Chondrocyte (in vitro differentiated cells): ENCODE data around the gene SOCS2. TPM values are rescaled to one million over a fixed set of nuclear protein-coding genes. Genes with fewer than 3 reads are reported as not detected.
"Not testable (repeated sequence)": the region's sequence is repeated elsewhere in the genome, so short reads cannot be mapped to it uniquely, and the experiment has no call there.

Experiments
- DNase-seq: peaks from one replicate; pipeline ENCODE4 v3.0.0; 2021; ENCODE audit warnings: mixed read lengths, low spot score
- H3K27ac Mint-ChIP-seq: one replicate; pipeline ENCODE4 v1.8.0; 2021; ENCODE audit warnings: mild to moderate bottlenecking, moderate library complexity, mixed read lengths; ENCODE audit not compliant: unreplicated experiment
- H3K27me3 Mint-ChIP-seq: 2 replicates; pipeline ENCODE4 v1.8.0; 2021; ENCODE audit warnings: low read depth, mixed read lengths
- H3K36me3 Mint-ChIP-seq: 2 replicates; pipeline ENCODE4 v1.8.0; 2021; ENCODE audit warnings: low read depth, mixed read lengths
- H3K4me1 Mint-ChIP-seq: 2 replicates; pipeline ENCODE4 v1.8.0; 2021; ENCODE audit warnings: low read depth, mild to moderate bottlenecking, mixed read lengths
- H3K4me3 Mint-ChIP-seq: one replicate; pipeline ENCODE4 v1.8.0; 2021; ENCODE audit warnings: mild to moderate bottlenecking, moderate library complexity, mixed read lengths; ENCODE audit not compliant: unreplicated experiment
- H3K9me3 Mint-ChIP-seq: 2 replicates; pipeline ENCODE4 v1.8.0; 2021; ENCODE audit warnings: low read depth, mixed read lengths
- total RNA-seq: library from RNA; stranded (reverse); gene quantifications from 3 replicates; pipeline ENCODE4 v1.2.1, GENCODE V29; 2021
- TF ChIP-seq, protein P1 (sequence below): fragments of 200-600 bp; sonication (generic); IDR thresholded peaks from 2 replicates; pipeline ENCODE4 v1.5.0; 2021; ENCODE audit warnings: antibody characterized with exemption, mild to moderate bottlenecking, moderate library complexity

Gene SOCS2
- total RNA-seq, 1 donor from 2014 or later: 4.9 TPM

DNA sequence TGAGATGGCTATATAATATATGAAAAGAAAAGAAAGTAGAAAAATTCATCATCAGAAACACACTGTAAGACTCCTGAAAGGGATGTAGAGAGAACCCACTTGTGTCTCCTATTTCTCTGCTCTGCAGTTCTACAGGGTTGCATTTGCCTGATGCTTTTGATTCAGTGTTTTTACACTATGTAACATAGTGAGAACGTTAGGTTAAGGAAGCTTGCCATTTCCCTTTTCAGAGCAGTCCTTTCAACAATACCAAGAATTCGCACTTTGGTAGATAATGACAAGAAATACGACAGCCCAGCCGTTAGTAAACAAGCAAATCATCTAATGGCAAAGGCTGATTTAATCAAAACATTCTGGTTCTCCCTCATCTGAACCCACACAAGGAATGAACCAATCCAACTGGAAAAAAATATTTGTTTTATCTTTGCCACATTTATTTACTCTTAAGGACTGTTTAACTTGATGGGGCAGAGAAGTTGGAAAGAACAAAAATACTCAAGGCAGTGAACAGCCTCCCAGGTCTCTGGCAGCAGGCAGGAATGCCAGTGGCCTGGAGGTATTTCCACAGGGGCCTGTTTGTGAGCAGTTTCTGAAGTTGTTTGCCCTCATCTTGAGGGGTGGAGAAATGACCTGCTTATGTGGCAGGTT is 30.8 kb upstream of the SOCS2 start:
- DNase-seq: no peak
- Mint-ChIP-seq H3K4me1 (peaks cover 22% of the 10 kb centered on the region), H3K4me3 (no peak overlapping the region)

DNA sequence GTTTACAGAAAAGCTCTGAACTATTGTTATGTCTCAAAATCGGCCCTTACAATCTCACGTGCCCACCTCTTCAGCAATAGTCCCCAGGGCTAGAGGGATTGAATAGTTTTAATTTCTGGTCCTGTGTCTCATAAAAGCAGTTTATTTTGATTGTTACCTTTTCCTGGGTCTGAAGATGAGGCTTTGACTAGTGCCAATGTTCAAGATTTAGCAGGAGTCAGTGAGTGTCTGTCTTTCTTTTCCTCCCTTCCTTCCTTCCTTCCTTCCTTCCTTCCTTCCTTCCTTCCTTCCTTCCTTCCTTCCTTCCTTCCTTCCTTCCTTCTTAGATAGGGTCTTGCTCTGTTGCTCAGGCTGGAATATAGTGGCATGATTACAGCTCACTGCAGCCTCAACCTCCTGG is 24.7 kb upstream of the SOCS2 start:
- Mint-ChIP-seq H3K9me3 (no peaks in the 10 kb centered on the region), H3K27me3 (no peaks in the 10 kb centered on the region), H3K36me3 (no peaks in the 10 kb centered on the region), H3K4me1 (no peaks in the 10 kb centered on the region), H3K4me3 (no peak overlapping the region), H3K27ac (no peak overlapping the region)
- DNase-seq: no peak
- TF ChIP-seq, protein P1, sequence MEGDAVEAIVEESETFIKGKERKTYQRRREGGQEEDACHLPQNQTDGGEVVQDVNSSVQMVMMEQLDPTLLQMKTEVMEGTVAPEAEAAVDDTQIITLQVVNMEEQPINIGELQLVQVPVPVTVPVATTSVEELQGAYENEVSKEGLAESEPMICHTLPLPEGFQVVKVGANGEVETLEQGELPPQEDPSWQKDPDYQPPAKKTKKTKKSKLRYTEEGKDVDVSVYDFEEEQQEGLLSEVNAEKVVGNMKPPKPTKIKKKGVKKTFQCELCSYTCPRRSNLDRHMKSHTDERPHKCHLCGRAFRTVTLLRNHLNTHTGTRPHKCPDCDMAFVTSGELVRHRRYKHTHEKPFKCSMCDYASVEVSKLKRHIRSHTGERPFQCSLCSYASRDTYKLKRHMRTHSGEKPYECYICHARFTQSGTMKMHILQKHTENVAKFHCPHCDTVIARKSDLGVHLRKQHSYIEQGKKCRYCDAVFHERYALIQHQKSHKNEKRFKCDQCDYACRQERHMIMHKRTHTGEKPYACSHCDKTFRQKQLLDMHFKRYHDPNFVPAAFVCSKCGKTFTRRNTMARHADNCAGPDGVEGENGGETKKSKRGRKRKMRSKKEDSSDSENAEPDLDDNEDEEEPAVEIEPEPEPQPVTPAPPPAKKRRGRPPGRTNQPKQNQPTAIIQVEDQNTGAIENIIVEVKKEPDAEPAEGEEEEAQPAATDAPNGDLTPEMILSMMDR: no peak

More for the DNA sequence above, 30.8 kb upstream of the SOCS2 start:
- Mint-ChIP-seq H3K27ac (no peak overlapping the region), H3K36me3 (no peaks in the 10 kb centered on the region), H3K27me3 (no peaks in the 10 kb centered on the region), H3K9me3 (no peaks in the 10 kb centered on the region)
- TF ChIP-seq, protein P1: no peak

DNA sequence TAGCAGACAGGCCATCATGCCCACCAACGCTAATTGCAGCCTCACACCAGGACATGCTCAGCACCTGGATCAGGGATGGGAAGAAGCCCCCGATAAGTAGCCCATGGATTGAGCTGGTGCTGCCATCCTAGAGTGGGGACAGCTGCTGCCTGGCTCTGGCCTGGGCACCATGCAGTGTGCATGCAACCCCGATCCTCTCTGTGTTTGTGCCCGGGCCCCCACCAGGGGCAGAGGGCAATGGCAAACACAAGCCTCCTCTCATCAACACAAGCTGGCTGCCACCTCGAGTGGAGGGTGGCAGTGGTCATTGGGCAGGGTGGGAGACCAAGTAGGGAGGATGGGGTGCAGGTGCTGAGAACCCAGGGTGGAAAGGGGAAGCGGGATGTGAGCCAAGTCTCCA is 23.3 kb upstream of the SOCS2 start:
- H3K36me3 Mint-ChIP-seq: no peaks in the 10 kb centered on the region
- H3K9me3 Mint-ChIP-seq: peaks cover 3% of the 10 kb centered on the region
- H3K4me1 Mint-ChIP-seq: no peaks in the 10 kb centered on the region
- no peak for DNase-seq
- TF ChIP-seq, protein P1: no peak
- no peak overlapping the region for H3K4me3 Mint-ChIP-seq
- no peaks in the 10 kb centered on the region for H3K27me3 Mint-ChIP-seq
- H3K27ac Mint-ChIP-seq: no peak overlapping the region

DNA sequence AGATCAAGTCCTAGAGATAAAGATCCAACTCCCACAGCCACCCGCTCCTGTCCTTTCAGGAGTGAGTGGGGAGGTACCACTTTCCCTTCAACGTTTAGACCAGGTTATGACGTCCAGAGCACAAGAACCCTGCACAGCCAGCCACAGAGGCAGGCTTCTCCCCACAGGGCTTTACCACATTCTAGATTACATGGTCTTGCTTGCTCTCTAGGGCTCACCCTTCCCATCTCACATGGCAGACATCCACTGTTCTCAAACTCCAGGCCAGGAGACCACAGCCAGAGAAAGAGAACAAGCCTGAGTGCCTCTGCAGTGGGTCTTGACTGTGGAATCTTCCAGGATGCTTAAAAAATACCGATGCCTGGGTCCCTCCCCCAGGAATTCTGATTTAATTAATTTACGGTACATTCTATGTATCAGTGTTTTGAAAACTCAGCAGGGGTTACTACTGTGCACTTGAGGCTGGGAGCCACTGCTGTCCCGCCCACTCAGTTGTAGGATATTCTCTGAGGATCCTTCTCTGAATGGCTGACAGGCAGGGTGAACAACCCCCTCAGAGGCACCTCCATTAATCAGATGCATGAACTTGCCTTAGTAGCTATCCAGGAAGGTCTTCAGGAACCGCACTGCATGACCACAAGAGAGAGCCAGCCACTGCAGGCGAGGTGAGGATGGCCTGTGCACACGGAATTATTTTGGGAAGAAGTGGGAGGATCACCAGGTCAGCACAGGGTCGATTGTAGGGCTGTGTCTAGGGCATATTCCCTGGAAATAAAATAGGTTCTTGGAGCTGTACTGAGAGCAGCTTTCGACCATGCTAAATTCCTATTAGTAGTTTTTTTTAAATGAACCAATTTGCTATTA is 21.5 kb upstream of the SOCS2 start:
- H3K4me3 Mint-ChIP-seq: no peak overlapping the region
- no peak for DNase-seq

DNA sequence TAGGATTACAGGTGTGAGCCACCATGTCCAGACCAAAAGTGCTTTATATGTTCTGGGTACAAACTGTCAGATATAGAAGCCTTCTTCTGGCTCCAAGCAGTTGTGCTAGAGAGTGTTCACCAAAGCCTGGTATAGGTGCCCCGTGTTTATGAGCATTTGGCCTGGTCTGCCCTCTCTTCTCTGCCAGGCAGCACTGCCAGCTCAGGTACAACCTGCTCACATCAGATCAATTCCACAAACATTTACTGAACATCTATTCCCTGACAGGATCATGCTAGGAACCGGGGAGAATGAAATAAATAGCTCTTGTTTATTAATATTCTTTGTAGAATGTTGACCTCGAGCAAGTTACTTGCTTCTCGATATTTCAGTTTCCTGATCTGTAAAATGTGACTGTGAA is 20.0 kb upstream of the SOCS2 start:
- peaks cover 3% of the 10 kb centered on the region for H3K9me3 Mint-ChIP-seq

More for the DNA sequence above, 21.5 kb upstream of the SOCS2 start:
- TF ChIP-seq, protein P1: no peak
- Mint-ChIP-seq H3K27ac (no peak overlapping the region), H3K36me3 (no peaks in the 10 kb centered on the region), H3K27me3 (no peaks in the 10 kb centered on the region), H3K4me1 (no peaks in the 10 kb centered on the region), H3K9me3 (peaks cover 3% of the 10 kb centered on the region)

DNA sequence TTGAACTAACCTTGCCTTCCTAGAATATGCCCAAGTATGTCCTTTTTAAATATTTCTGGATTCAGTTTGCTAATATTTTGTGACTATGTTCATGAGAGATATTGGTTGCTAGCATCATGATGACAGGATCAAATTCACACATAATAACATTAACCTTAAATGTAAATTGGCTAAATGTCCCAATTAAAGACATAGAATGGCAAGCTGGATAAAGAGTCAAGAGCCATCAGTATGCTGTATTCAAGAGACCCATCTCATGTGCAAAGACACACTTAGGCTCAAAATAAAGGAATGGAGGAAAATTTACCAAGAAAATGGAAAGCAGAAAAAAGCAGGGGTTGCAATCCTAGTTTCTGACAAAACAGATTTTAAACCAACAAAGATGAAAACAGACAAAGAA is 14.6 kb upstream of the SOCS2 start:
- H3K27me3 Mint-ChIP-seq, H3K4me3 Mint-ChIP-seq, H3K4me1 Mint-ChIP-seq, H3K27ac Mint-ChIP-seq, DNase-seq: not testable (repeated sequence)
- Mint-ChIP-seq H3K9me3 (peaks cover 31% of the 10 kb centered on the region), H3K36me3 (peaks cover 11% of the 10 kb centered on the region)

More for the DNA sequence above, 20.0 kb upstream of the SOCS2 start:
- TF ChIP-seq, protein P1: no peak
- H3K4me1 Mint-ChIP-seq: no peaks in the 10 kb centered on the region
- DNase-seq: no peak
- H3K27ac Mint-ChIP-seq: no peak overlapping the region
- no peaks in the 10 kb centered on the region for H3K36me3 Mint-ChIP-seq
- H3K27me3 Mint-ChIP-seq: no peaks in the 10 kb centered on the region
- no peak overlapping the region for H3K4me3 Mint-ChIP-seq

DNA sequence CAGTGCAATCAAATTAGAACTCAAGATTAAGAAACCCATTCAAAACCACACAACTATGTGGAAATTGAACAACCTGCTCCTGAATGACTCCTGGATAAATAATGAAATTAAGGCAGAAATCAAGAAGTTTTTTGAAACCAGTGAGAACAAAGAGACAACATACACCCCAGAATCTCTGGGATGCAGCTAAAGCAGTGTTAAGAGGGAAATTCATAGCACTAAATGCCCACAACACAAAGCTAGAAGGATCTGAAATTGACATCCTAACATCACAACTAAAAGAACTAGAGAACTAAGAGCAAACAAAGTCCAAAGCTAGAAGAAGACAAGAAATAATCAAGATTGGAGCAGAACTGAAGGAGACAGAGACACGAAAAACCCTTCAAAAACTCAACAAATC is 13.8 kb upstream of the SOCS2 start:
- not testable (repeated sequence) for DNase-seq, H3K27ac Mint-ChIP-seq, H3K27me3 Mint-ChIP-seq, H3K4me3 Mint-ChIP-seq, H3K4me1 Mint-ChIP-seq
- peaks cover 11% of the 10 kb centered on the region for H3K36me3 Mint-ChIP-seq
- H3K9me3 Mint-ChIP-seq: peaks cover 28% of the 10 kb centered on the region
